GM12878 (cell line): ENCODE results near the gene ARHGAP26. TPM values are rescaled to one million over a fixed set of nuclear protein-coding genes. Genes with fewer than 3 reads are reported as not detected.

Source experiments
- BCL11A ChIP-seq: IDR thresholded peaks from 2 replicates; pipeline ENCODE4 v1.6.1; 2011; ENCODE audit warnings: low read depth, low read length
- DPF2 ChIP-seq: fragments of 450-650 bp; IDR thresholded peaks from 2 replicates; pipeline ENCODE4 v1.6.1; 2017; ENCODE audit warnings: mild to moderate bottlenecking
- FOXK2 ChIP-seq: fragments of 450-650 bp; IDR thresholded peaks from 2 replicates; pipeline ENCODE4 v1.6.1; 2017; ENCODE audit warnings: mild to moderate bottlenecking, moderate library complexity
- MEF2A ChIP-seq: IDR thresholded peaks from 2 replicates; pipeline ENCODE4 v1.6.1; 2011; ENCODE audit warnings: low read depth, mild to moderate bottlenecking, low read length, moderate library complexity; ENCODE audit not compliant: insufficient read depth
- PKNOX1 ChIP-seq: fragments of 450-650 bp; IDR thresholded peaks from 2 replicates; pipeline ENCODE4 v1.6.1; 2016; ENCODE audit warnings: mild to moderate bottlenecking
- POLR2AphosphoS5 ChIP-seq: IDR thresholded peaks from 2 replicates; pipeline ENCODE4 v1.6.1; 2011; ENCODE audit warnings: mild to moderate bottlenecking, low read length, inconsistent platforms
- SMARCA5 ChIP-seq: fragments of 450-650 bp; IDR thresholded peaks from 2 replicates; pipeline ENCODE4 v1.6.1; 2017; ENCODE audit warnings: mild to moderate bottlenecking
- SPI1 ChIP-seq: IDR thresholded peaks from 2 replicates; pipeline ENCODE4 v1.6.1; 2011; ENCODE audit warnings: low read depth, mild to moderate bottlenecking, low read length, moderate library complexity, borderline replicate concordance; ENCODE audit not compliant: insufficient read depth
- SRF ChIP-seq, 2 experiments: IDR thresholded peaks; 2 replicates each; pipeline ENCODE4 v1.6.1; 2011; ENCODE audit warnings: low read depth in 2 of 2, low read length in 2 of 2, mild to moderate bottlenecking in 1 of 2, moderate library complexity in 1 of 2
- USF1 ChIP-seq: IDR thresholded peaks from 2 replicates; pipeline ENCODE4 v1.6.1; 2011; ENCODE audit warnings: borderline replicate concordance, low read depth, mild to moderate bottlenecking, moderate library complexity, mixed read lengths, low read length; ENCODE audit not compliant: insufficient read depth; ENCODE audit errors: extremely low read length
- ZNF592 ChIP-seq: fragments of 450-650 bp; IDR thresholded peaks from 2 replicates; pipeline ENCODE4 v1.6.1; 2017; ENCODE audit warnings: mild to moderate bottlenecking, moderate library complexity
- polyA plus RNA-seq, 11 experiments: library from polyadenylated mRNA; depleted of rRNA in 4 of 11; unstranded in 6 of 11; stranded (reverse) in 5 of 11; fragments of >200 nt; fragmentation: Nextera tagmentation in 4 of 11; fragmentation: Illumina TruSeq in 1 of 11; extraction: Ambion mirVana in 4 of 11; extraction: Trizol in 1 of 11; gene quantifications; 1 replicate in 1 of 11; 2 replicates in 10 of 11; pipeline versions ENCODE4 v1.2.1 to v1.2.3, GENCODE V29; 2011 to 2016; ENCODE audit warnings: inconsistent platforms in 2 of 11, missing spikeins in 2 of 11, low read depth in 1 of 11
- total RNA-seq, 4 experiments: library from RNA; depleted of rRNA in 3 of 4; stranded (reverse); fragments of >200 nt in 3 of 4; fragmentation: Illumina TruSeq in 1 of 4; extraction: Trizol in 1 of 4; gene quantifications; 2 replicates each; pipeline versions ENCODE4 v1.2.1 to v1.2.3, GENCODE V29; 2013 to 2021
- TF ChIP-seq, protein P1 (sequence below): fragments of 450-650 bp; formaldehyde crosslinking; IDR thresholded peaks from 2 replicates; pipeline ENCODE4 v1.4.0; 2022; ENCODE audit warnings: mild to moderate bottlenecking, moderate library complexity
- TF ChIP-seq, protein P2 (sequence below): fragments of 450-650 bp; IDR thresholded peaks from 2 replicates; pipeline ENCODE4 v1.6.1; 2016; ENCODE audit warnings: mild to moderate bottlenecking

Gene ARHGAP26
- total and polyA plus RNA-seq, 10 of the 15 experiments (the other 5 are each of a cell fraction or from before 2014, with no cell fraction given) = 9.4 to 41.5 (median 19.3) TPM

DNA sequence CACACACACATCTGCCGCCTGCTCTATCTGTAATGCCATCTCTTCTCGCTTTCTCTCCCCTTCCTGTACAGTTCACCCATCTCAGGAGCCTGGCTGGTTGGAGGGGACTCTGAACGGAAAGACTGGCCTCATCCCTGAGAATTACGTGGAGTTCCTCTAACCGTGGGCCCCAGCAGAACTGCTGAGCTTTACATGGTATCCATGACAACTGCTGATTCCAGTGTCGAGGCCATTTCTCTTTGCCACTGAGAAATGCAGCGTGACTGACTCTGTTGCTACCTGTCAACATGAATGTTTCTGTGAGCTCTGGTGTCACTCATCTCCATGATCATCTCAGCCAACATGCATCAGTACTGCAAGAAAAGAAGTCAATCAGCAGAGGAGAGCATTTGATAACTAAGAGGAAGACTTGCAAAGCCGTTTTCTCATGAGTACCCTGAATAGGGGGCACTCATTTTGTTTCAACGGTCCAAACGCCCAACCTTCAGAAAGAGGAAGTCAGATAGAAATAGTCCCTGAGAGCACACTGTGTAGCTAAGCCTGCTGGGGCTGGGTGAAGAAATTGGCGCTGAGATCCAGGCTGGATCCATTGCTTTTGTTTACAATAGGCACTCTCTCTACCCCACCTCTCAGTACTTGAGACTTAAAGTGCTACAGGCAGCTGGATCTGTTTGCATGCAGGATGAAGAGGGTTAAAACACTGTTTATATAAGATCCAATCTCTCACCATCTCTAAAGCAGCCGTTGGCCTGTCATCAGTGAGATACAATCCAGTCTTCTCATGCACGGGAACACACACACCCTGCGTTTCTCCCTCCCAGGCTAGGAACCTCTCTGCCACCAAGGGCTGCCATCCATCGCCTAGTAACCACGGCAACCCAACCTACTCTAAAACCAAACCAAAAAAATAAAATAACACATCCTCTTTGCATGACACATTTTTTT lies 452.4 kb downstream of the ARHGAP26 start (continued):
- peak; percentile 72; the same call in 1 of the 2 replicates for TF ChIP-seq ZNF592
- peak; percentile 79 for TF ChIP-seq DPF2
- TF ChIP-seq SMARCA5 = 0 out of 2 replicates have a peak, but pooled peaks have one; percentile 38
- no peak for TF ChIP-seq USF1
- TF ChIP-seq BCL11A = no peak; the same call in 1 of the 2 replicates
- 0 out of 4 replicates have a peak, but pooled peaks of 1 of the 2 experiments have one; percentile 42 for TF ChIP-seq SRF (IDR thresholded peaks at IDR 0.05; ENCODE audit: low read depth in 2 of 2, low read length in 2 of 2)
- TF ChIP-seq FOXK2 = no peak
- 0 out of 2 replicates have a peak, but pooled peaks have one; percentile 49 for TF ChIP-seq MEF2A
- peak; percentile 39; the same call in 1 of the 2 replicates for TF ChIP-seq POLR2AphosphoS5
- TF ChIP-seq, protein P1, sequence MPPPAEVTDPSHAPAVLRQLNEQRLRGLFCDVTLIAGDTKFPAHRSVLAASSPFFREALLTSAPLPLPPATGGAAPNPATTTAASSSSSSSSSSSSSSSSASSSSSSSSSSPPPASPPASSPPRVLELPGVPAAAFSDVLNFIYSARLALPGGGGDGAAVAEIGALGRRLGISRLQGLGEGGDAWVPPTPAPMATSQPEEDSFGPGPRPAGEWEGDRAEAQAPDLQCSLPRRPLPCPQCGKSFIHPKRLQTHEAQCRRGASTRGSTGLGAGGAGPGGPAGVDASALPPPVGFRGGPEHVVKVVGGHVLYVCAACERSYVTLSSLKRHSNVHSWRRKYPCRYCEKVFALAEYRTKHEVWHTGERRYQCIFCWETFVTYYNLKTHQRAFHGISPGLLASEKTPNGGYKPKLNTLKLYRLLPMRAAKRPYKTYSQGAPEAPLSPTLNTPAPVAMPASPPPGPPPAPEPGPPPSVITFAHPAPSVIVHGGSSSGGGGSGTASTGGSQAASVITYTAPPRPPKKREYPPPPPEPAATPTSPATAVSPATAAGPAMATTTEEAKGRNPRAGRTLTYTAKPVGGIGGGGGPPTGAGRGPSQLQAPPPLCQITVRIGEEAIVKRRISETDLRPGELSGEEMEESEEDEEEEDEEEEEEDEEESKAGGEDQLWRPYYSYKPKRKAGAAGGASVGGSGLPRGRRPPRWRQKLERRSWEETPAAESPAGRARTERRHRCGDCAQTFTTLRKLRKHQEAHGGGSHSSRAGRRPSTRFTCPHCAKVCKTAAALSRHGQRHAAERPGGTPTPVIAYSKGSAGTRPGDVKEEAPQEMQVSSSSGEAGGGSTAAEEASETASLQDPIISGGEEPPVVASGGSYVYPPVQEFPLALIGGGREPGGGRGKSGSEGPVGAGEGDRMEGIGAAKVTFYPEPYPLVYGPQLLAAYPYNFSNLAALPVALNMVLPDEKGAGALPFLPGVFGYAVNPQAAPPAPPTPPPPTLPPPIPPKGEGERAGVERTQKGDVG (CRISPR knock-in tag) = no peak
- TF ChIP-seq SPI1 = peak; percentile 99
- TF ChIP-seq, protein P2, sequence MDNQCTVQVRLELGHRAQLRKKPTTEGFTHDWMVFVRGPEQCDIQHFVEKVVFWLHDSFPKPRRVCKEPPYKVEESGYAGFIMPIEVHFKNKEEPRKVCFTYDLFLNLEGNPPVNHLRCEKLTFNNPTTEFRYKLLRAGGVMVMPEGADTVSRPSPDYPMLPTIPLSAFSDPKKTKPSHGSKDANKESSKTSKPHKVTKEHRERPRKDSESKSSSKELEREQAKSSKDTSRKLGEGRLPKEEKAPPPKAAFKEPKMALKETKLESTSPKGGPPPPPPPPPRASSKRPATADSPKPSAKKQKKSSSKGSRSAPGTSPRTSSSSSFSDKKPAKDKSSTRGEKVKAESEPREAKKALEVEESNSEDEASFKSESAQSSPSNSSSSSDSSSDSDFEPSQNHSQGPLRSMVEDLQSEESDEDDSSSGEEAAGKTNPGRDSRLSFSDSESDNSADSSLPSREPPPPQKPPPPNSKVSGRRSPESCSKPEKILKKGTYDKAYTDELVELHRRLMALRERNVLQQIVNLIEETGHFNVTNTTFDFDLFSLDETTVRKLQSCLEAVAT = peak; percentile 85
- TF ChIP-seq PKNOX1 = peak; percentile 94
